ENCODE results near the gene ZNF565.
A peak's percentile ranks its signal among the peaks of the same experiment; 100 is the strongest.
"Not testable (repeated sequence)": the region's sequence is repeated elsewhere in the genome, so short reads cannot be mapped to it uniquely, and the experiment has no call there.

The ZNF565 gene

GRCh38 chr19:36173846-36174245, 40.6 kb downstream of the ZNF565 start:
- not testable (repeated sequence) for H3K36me3 ChIP-seq (ENCODE audit: insufficient read depth, low read length); H2AFZ ChIP-seq (ENCODE audit: low read length, unreplicated experiment); H3K79me2 ChIP-seq (ENCODE audit: control insufficient read depth, insufficient read depth, low read length, unreplicated experiment); H3K4me1 ChIP-seq (ENCODE audit: control insufficient read depth, insufficient read depth, low read length, unreplicated experiment); H3K27me3 ChIP-seq (ENCODE audit: insufficient read depth, low read length); H3K4me3 ChIP-seq (ENCODE audit: low read depth, low read length); H3K27ac ChIP-seq (ENCODE audit: low read depth, low read length)

DNA sequence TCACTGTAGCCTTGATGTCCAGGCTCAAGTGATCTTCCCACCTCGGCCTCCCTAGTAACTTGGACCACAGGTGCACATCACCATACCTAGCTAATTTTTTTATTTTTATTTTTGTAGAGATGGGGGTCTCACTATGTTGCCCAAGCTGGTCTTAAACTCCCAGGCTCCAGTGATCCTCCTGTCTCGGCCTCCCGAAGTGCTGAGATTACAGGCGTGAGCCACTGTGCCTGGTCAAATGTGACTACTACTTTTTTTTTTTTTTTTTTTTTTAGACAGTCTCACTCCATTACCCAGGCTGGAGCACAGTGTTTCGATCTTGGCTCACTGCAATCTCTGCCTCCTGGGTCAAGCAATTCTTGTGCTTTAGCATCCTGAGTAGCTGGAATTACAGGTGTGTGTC, 41.6 kb downstream of the ZNF565 start:
- no peaks in the 10 kb centered on the region for H3K4me1 ChIP-seq (ENCODE audit: control insufficient read depth, insufficient read depth, low read length, unreplicated experiment)
- no peaks in the 10 kb centered on the region for H3K27me3 ChIP-seq (ENCODE audit: insufficient read depth, low read length)
- no peaks in the 10 kb centered on the region for H3K79me2 ChIP-seq (ENCODE audit: control insufficient read depth, insufficient read depth, low read length, unreplicated experiment)
- no peak overlapping the region for H3K27ac ChIP-seq (ENCODE audit: low read depth, low read length)
- no peak overlapping the region for H3K4me3 ChIP-seq (ENCODE audit: low read depth, low read length)
- H2AFZ ChIP-seq (ENCODE audit: low read length, unreplicated experiment): no peak overlapping the region
- no peaks in the 10 kb centered on the region for H3K36me3 ChIP-seq (ENCODE audit: insufficient read depth, low read length)

- Histone ChIP-seq H3K4me1 (ENCODE audit: control insufficient read depth, insufficient read depth, low read length, unreplicated experiment) (no peaks in the 10 kb centered on the region), H3K79me2 (ENCODE audit: control insufficient read depth, insufficient read depth, low read length, unreplicated experiment) (no peaks in the 10 kb centered on the region), H3K27me3 (ENCODE audit: insufficient read depth, low read length) (no peaks in the 10 kb centered on the region), H3K4me3 (ENCODE audit: low read depth, low read length) (no peak overlapping the region), H2AFZ (ENCODE audit: low read length, unreplicated experiment) (no peak overlapping the region), H3K36me3 (ENCODE audit: insufficient read depth, low read length) (no peaks in the 10 kb centered on the region), H3K27ac (ENCODE audit: low read depth, low read length) (no peak overlapping the region)
Observed at GRCh38 chr19:36169084-36169760, 45.2 kb downstream of the ZNF565 start.

DNA sequence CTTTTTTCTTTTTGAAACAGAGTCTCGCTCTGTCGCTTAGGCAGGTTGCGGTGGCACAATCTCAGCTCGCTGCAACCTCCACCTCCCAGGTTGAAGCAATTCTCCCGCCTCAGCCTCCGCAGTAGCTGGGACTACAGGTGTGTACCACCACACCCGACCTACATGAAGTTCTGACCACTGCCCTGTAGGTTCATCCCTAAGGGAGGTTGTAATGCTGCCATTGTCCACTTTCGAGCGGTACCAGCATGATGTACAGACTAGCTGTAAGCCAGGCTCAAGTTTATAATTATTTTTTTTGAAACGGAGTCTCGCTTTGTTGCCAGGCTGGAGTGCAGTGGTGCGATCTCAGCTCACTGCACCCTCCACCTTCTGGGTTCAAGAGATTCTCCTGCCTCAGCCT, 50.7 kb downstream of the ZNF565 start:
- H2AFZ ChIP-seq (ENCODE audit: low read length, unreplicated experiment): no peak overlapping the region
- H3K79me2 ChIP-seq (ENCODE audit: control insufficient read depth, insufficient read depth, low read length, unreplicated experiment): no peaks in the 10 kb centered on the region
- no peak overlapping the region for H3K4me3 ChIP-seq (ENCODE audit: low read depth, low read length)
- no peak overlapping the region for H3K27ac ChIP-seq (ENCODE audit: low read depth, low read length)
- no peaks in the 10 kb centered on the region for H3K36me3 ChIP-seq (ENCODE audit: insufficient read depth, low read length)
- no peaks in the 10 kb centered on the region for H3K27me3 ChIP-seq (ENCODE audit: insufficient read depth, low read length)
- H3K4me1 ChIP-seq (ENCODE audit: control insufficient read depth, insufficient read depth, low read length, unreplicated experiment): no peaks in the 10 kb centered on the region

DNA sequence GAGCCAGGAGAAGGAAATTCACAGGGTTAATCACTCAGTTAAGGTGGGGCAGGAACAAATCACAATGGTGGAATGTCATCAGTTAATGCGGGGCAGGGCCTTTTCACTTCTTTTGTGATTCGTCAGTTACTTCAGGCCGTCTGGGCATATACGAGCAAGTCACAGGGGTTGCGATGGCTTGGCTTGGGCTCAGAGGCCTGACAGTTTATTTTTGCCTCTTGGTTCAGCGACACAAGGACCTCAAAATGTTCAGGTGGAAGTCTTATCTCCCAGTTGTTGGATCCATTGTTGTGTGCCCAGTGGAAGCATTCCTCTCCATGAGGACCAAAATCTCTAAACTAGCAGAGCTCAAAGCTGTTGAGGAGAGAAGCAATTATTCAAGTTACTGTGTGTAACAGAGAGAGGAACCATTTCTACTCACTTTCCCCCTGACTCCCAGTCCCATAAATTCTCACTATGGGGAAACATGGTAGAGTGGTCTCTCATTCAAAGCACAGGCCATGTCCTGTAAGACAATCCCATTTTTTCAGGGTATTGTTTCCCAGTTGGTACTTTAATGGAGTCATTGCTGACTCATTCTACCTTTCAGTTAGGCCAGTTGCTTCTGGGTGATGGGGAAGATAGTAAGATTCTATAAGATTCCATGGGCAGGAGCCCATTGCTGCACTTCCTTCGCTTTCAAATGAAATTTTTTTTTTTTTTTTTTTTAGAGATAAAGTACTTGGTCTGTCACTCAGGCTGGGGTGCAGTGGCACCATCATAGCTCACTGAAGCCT, 53.5 kb downstream of the ZNF565 start:
- Histone ChIP-seq H2AFZ (ENCODE audit: low read length, unreplicated experiment) (no peak overlapping the region), H3K27ac (ENCODE audit: low read depth, low read length) (no peak overlapping the region), H3K4me3 (ENCODE audit: low read depth, low read length) (no peak overlapping the region), H3K27me3 (ENCODE audit: insufficient read depth, low read length) (no peaks in the 10 kb centered on the region), H3K36me3 (ENCODE audit: insufficient read depth, low read length) (no peaks in the 10 kb centered on the region), H3K79me2 (ENCODE audit: control insufficient read depth, insufficient read depth, low read length, unreplicated experiment) (no peaks in the 10 kb centered on the region), H3K4me1 (ENCODE audit: control insufficient read depth, insufficient read depth, low read length, unreplicated experiment) (no peaks in the 10 kb centered on the region)

DNA sequence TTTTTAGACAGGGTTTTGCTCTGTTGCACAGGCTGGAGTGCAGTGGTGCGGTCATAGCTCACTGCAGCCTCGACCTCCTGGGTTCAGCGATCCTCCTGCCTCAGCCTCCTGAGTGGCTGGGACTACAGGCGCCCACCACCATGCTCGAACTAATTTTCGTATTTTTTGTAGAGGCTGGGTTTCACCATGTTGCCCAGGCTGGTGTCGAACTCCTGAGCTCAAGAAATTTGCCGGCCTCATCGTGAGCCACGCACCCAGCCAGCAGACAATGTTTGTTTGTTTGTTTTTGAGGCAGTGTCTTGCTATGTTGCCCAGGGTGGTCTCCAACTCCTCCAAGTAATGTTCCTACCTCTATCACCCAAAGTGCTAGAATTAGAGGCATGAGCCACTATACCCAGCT, 61.3 kb downstream of the ZNF565 start:
- no peak overlapping the region for H3K4me3 ChIP-seq (ENCODE audit: low read depth, low read length)
- no peaks in the 10 kb centered on the region for H3K36me3 ChIP-seq (ENCODE audit: insufficient read depth, low read length)
- H2AFZ ChIP-seq (ENCODE audit: low read length, unreplicated experiment): no peak overlapping the region
- no peaks in the 10 kb centered on the region for H3K79me2 ChIP-seq (ENCODE audit: control insufficient read depth, insufficient read depth, low read length, unreplicated experiment)
- no peaks in the 10 kb centered on the region for H3K27me3 ChIP-seq (ENCODE audit: insufficient read depth, low read length)
- H3K4me1 ChIP-seq (ENCODE audit: control insufficient read depth, insufficient read depth, low read length, unreplicated experiment): peaks cover 2% of the 10 kb centered on the region
- no peak overlapping the region for H3K27ac ChIP-seq (ENCODE audit: low read depth, low read length)

DNA sequence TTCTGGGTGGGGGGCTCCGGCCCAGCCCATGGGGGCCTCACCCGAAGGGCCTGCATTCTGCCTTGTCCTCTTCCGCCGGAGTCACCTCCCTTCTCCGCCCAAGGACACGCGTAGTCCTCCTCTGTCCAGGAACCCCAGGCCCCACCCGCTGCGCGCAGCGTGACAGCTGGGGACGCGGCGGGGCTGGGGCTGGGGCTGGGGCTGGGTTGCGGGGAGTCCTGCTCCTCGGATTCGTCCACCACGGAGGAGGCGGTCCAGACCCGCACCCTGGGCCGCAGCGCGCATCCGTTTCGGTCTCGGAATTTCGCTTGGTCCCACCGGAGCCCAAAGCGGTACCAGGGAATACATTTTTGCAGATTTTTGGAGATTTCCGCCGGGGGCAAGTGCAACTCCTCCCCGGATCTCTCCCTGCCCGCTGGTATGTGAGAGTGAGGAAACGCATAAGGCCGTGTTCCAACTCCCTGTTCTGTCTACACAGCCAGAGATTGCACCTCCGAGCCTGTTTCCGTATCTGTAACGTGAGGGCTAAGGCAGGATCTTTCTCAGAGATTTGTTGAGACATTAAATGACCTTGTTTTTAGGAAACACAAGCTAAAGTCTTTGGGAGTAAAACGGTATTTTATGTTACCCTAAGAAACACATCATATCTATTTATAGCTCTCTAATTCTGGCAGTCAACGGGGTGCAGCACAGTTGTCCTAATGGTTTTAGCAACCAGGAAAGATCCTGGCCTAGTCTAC, 61.9 kb downstream of the ZNF565 start, which contains the start of gene COX7A1:
Gene COX7A1, minus strand, starts transcription at position 96 of the 740 bp plus-strand sequence. Its CDS starts 40 bp downstream, at position 56.
- Histone ChIP-seq H3K36me3 (ENCODE audit: insufficient read depth, low read length) (no peaks in the 10 kb centered on the region), H3K79me2 (ENCODE audit: control insufficient read depth, insufficient read depth, low read length, unreplicated experiment) (no peaks in the 10 kb centered on the region), H2AFZ (ENCODE audit: low read length, unreplicated experiment) (no peak within 1 kb of the TSS), H3K27me3 (ENCODE audit: insufficient read depth, low read length) (no peaks in the 10 kb centered on the region), H3K4me1 (ENCODE audit: control insufficient read depth, insufficient read depth, low read length, unreplicated experiment) (peaks cover 2% of the 10 kb centered on the region), H3K4me3 (ENCODE audit: low read depth, low read length) (peak within 1 kb of the TSS; percentile 61), H3K27ac (ENCODE audit: low read depth, low read length) (no peak within 1 kb of the TSS)

- H2AFZ ChIP-seq (ENCODE audit: low read length, unreplicated experiment): no peak overlapping the region
- H3K36me3 ChIP-seq (ENCODE audit: insufficient read depth, low read length): no peaks in the 10 kb centered on the region
- peak overlapping the region; percentile 61 for H3K4me3 ChIP-seq (ENCODE audit: low read depth, low read length)
- peaks cover 2% of the 10 kb centered on the region for H3K4me1 ChIP-seq (ENCODE audit: control insufficient read depth, insufficient read depth, low read length, unreplicated experiment)
- H3K27me3 ChIP-seq (ENCODE audit: insufficient read depth, low read length): no peaks in the 10 kb centered on the region
- H3K79me2 ChIP-seq (ENCODE audit: control insufficient read depth, insufficient read depth, low read length, unreplicated experiment): no peaks in the 10 kb centered on the region
- H3K27ac ChIP-seq (ENCODE audit: low read depth, low read length): no peak overlapping the region
Observed at GRCh38 chr19:36152019-36152351, 62.5 kb downstream of the ZNF565 start.

GRCh38 chr19:36151144-36152018, 63.1 kb downstream of the ZNF565 start:
- Histone ChIP-seq H3K4me3 (ENCODE audit: low read depth, low read length) (peak overlapping the region; percentile 61), H3K4me1 (ENCODE audit: control insufficient read depth, insufficient read depth, low read length, unreplicated experiment) (peaks cover 2% of the 10 kb centered on the region), H3K36me3 (ENCODE audit: insufficient read depth, low read length) (no peaks in the 10 kb centered on the region), H2AFZ (ENCODE audit: low read length, unreplicated experiment) (no peak overlapping the region), H3K27me3 (ENCODE audit: insufficient read depth, low read length) (no peaks in the 10 kb centered on the region), H3K27ac (ENCODE audit: low read depth, low read length) (no peak overlapping the region), H3K79me2 (ENCODE audit: control insufficient read depth, insufficient read depth, low read length, unreplicated experiment) (no peaks in the 10 kb centered on the region)

DNA sequence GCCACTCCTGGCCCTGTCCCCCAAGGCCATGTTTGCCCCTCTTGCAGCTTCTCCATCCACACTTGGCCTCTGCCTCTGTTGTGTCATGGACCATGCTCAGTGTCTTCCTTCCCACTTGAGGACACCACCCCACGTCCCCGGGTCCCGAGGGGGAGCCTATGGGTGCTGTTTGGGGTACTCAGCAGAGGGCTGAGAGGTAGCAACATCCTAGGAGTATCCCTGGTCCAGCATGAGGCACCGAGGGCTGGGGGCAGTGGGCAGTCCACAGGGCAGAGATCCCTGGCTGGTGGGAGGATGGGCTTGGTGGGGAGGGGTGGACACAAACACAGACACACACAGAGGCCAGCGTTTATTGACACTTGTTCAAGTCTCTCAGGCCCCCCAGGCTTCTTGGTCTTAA, 63.9 kb downstream of the ZNF565 start:
- no peak overlapping the region for H3K27ac ChIP-seq (ENCODE audit: low read depth, low read length)
- H3K4me3 ChIP-seq (ENCODE audit: low read depth, low read length): no peak overlapping the region
- no peaks in the 10 kb centered on the region; the same call in 1 of the 2 replicates for H3K36me3 ChIP-seq (ENCODE audit: insufficient read depth, low read length)
- H2AFZ ChIP-seq (ENCODE audit: low read length, unreplicated experiment): no peak overlapping the region
- peaks cover 2% of the 10 kb centered on the region for H3K4me1 ChIP-seq (ENCODE audit: control insufficient read depth, insufficient read depth, low read length, unreplicated experiment)
- no peaks in the 10 kb centered on the region for H3K79me2 ChIP-seq (ENCODE audit: control insufficient read depth, insufficient read depth, low read length, unreplicated experiment)
- no peaks in the 10 kb centered on the region for H3K27me3 ChIP-seq (ENCODE audit: insufficient read depth, low read length)
